GM12878 (cell line): ENCODE results near the gene YDJC.
"Not testable (repeated sequence)": the region's sequence is repeated elsewhere in the genome, so short reads cannot be mapped to it uniquely, and the experiment has no call there.

ENCODE experiments used
- ATF7 ChIP-seq: fragments of 450-650 bp; IDR thresholded peaks from 2 replicates; pipeline ENCODE4 v1.6.1; 2016; ENCODE audit warnings: low read depth, mild to moderate bottlenecking
- EGR1 ChIP-seq, 2 experiments: IDR thresholded peaks; 1 replicate in 1 of 2; 2 replicates in 1 of 2; pipeline ENCODE4 v1.6.1; 2011 to 2012; ENCODE audit warnings: low read depth in 2 of 2, low read length in 2 of 2, borderline replicate concordance in 1 of 2, mild to moderate bottlenecking in 1 of 2, moderate library complexity in 1 of 2
- TF ChIP-seq, protein P1 (sequence below), 3 experiments: IDR thresholded peaks in 2 of 3; conservative IDR thresholded peaks in 1 of 3; 2 replicates each; pipeline ENCODE4 v1.5.1; 2011; ENCODE audit warnings: low read depth in 3 of 3, low read length in 3 of 3, mild to moderate bottlenecking in 3 of 3, control low read depth in 2 of 3, moderate library complexity in 2 of 3, inconsistent platforms in 1 of 3, mixed read lengths in 1 of 3; ENCODE audit not compliant: control insufficient read depth in 2 of 3, insufficient read depth in 1 of 3; ENCODE audit errors: extremely low read depth in 1 of 3
- TF ChIP-seq, protein P2 (sequence below): fragments of 450-650 bp; IDR thresholded peaks from 2 replicates; pipeline ENCODE4 v1.6.1; 2017; ENCODE audit warnings: mild to moderate bottlenecking, moderate library complexity

DNA sequence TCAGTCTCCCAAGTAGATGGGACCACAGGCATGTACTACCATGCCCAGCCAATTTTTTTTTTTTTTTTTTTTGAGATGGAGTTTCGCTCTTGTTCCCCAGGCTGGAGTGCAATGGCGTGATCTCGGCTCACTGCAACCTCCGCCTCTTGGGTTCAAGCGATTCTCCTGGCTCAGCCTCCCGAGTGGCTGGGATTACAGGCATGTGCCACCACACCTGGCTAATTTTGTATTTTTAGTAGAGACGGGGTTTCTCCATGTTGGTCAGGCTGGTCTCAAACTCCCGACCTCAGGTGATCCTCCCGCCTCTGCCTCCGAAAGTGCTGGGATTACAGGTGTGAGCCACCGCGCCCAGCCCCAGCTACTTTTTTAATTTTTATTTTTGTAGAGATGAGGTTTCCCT lies 49.0 kb upstream of the YDJC start:
- TF ChIP-seq, protein P1, sequence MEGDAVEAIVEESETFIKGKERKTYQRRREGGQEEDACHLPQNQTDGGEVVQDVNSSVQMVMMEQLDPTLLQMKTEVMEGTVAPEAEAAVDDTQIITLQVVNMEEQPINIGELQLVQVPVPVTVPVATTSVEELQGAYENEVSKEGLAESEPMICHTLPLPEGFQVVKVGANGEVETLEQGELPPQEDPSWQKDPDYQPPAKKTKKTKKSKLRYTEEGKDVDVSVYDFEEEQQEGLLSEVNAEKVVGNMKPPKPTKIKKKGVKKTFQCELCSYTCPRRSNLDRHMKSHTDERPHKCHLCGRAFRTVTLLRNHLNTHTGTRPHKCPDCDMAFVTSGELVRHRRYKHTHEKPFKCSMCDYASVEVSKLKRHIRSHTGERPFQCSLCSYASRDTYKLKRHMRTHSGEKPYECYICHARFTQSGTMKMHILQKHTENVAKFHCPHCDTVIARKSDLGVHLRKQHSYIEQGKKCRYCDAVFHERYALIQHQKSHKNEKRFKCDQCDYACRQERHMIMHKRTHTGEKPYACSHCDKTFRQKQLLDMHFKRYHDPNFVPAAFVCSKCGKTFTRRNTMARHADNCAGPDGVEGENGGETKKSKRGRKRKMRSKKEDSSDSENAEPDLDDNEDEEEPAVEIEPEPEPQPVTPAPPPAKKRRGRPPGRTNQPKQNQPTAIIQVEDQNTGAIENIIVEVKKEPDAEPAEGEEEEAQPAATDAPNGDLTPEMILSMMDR (IDR thresholded peaks at IDR 0.05 in 2 of 3, conservative IDR thresholded peaks at IDR 0.05 in 1 of 3; ENCODE audit: control insufficient read depth in 2 of 3, extremely low read depth in 1 of 3, insufficient read depth in 1 of 3, low read depth in 3 of 3, low read length in 3 of 3): not testable (repeated sequence)
- TF ChIP-seq EGR1 (IDR thresholded peaks at IDR 0.05; ENCODE audit: borderline replicate concordance in 1 of 2, low read depth in 2 of 2, low read length in 2 of 2); ATF7: not testable (repeated sequence)
- TF ChIP-seq, protein P2, sequence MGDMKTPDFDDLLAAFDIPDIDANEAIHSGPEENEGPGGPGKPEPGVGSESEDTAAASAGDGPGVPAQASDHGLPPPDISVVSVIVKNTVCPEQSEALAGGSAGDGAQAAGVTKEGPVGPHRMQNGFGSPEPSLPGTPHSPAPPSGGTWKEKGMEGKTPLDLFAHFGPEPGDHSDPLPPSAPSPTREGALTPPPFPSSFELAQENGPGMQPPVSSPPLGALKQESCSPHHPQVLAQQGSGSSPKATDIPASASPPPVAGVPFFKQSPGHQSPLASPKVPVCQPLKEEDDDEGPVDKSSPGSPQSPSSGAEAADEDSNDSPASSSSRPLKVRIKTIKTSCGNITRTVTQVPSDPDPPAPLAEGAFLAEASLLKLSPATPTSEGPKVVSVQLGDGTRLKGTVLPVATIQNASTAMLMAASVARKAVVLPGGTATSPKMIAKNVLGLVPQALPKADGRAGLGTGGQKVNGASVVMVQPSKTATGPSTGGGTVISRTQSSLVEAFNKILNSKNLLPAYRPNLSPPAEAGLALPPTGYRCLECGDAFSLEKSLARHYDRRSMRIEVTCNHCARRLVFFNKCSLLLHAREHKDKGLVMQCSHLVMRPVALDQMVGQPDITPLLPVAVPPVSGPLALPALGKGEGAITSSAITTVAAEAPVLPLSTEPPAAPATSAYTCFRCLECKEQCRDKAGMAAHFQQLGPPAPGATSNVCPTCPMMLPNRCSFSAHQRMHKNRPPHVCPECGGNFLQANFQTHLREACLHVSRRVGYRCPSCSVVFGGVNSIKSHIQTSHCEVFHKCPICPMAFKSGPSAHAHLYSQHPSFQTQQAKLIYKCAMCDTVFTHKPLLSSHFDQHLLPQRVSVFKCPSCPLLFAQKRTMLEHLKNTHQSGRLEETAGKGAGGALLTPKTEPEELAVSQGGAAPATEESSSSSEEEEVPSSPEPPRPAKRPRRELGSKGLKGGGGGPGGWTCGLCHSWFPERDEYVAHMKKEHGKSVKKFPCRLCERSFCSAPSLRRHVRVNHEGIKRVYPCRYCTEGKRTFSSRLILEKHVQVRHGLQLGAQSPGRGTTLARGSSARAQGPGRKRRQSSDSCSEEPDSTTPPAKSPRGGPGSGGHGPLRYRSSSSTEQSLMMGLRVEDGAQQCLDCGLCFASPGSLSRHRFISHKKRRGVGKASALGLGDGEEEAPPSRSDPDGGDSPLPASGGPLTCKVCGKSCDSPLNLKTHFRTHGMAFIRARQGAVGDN: not testable (repeated sequence)
